ENCODE data around the gene TUBGCP6.
"Not testable (repeated sequence)": the region's sequence is repeated elsewhere in the genome, so short reads cannot be mapped to it uniquely, and the experiment has no call there.

Gene TUBGCP6

GRCh38 chr22:50177537-50178470, 67.0 kb downstream of the TUBGCP6 start:
- DNase-seq, result no peak

GRCh38 chr22:50176850-50177536, 67.8 kb downstream of the TUBGCP6 start:
- DNase-seq, result no peak

- no peak for DNase-seq
Observed at GRCh38 chr22:50175921-50176849, 68.6 kb downstream of the TUBGCP6 start.

GRCh38 chr22:50175191-50175461, 69.7 kb downstream of the TUBGCP6 start:
- no peak for DNase-seq

- no peak for DNase-seq
Observed at GRCh38 chr22:50174382-50175190, 70.2 kb downstream of the TUBGCP6 start.

- DNase-seq, result no peak
Observed at GRCh38 chr22:50173983-50174355, 70.9 kb downstream of the TUBGCP6 start.

GRCh38 chr22:50173311-50173982, 71.4 kb downstream of the TUBGCP6 start:
- DNase-seq, result peak; percentile 81

GRCh38 chr22:50171965-50172421, 72.8 kb downstream of the TUBGCP6 start:
- no peak for DNase-seq

- DNase-seq, result no peak
Observed at GRCh38 chr22:50171319-50171964, 73.4 kb downstream of the TUBGCP6 start.

GRCh38 chr22:50170453-50171318, 74.1 kb downstream of the TUBGCP6 start, which contains the start of gene PANX2:
TSS of gene PANX2 (plus strand) at chr22:50170731. CDS start at chr22:50170731, 0 bp downstream.
- peak; percentile 22 for DNase-seq

- DNase-seq, result peak; percentile 59
Observed at GRCh38 chr22:50169774-50170341, 75.0 kb downstream of the TUBGCP6 start.

GRCh38 chr22:50169181-50169759, 75.6 kb downstream of the TUBGCP6 start:
- no peak for DNase-seq

- DNase-seq, result not testable (repeated sequence)
Observed at GRCh38 chr22:50168490-50169180, 76.2 kb downstream of the TUBGCP6 start.

- no peak for DNase-seq
Observed at GRCh38 chr22:50167689-50168489, 76.9 kb downstream of the TUBGCP6 start.
